Measurements from ENCODE around the gene FUT2.

Gene FUT2

DNA sequence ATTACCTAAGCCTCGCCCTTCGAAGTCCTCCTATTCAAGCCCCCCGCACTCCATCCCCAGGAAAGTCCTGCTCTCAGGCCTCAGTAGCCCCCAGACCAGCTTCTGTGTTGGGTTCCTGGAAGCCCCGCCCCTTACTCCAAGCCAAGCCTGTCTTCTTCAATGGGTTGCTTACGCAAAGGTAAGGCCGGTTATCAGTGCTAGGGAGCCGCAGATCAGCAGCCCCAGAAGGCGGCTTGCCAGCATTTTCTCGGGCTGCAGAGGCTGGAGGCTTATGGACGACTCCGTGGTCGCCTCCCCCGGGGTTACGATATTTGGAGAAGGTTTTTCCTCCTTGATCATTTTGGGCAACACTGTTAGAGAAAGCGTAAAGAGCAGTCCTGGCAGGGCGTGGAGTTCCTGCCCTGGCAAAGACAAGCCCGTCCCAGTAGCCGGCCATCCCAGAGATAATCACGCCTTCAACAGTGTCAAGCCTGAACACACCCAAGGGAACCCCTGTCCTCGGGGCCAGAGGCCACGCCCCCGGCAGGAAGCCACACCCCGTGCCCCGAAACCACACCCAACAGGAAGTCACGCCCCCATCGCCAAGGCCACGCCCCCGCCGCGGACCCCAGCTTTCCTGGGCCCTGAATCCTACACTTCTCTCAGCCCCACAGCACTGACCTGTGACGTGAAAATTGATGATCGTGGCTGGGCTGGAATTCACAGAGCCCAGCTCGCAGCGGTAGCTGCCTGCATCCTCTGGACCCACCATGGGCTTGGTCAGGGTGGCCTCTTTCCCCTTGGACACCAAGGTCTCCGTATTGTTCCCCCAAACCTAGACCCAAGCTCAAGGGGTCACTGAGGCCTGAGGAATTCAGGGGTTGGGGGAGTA lies 45.6 kb downstream of the FUT2 start:
- no peak overlapping the region for H3K4me3 ChIP-seq (ENCODE audit: low read depth, low read length, poor library complexity, severe bottlenecking)
- no peaks in the 10 kb centered on the region for H3K36me3 ChIP-seq (ENCODE audit: insufficient read depth, low read length)
- H2AFZ ChIP-seq (ENCODE audit: low read length), result no peak overlapping the region
- H4K20me1 ChIP-seq (ENCODE audit: insufficient read depth, low read length), result no peaks in the 10 kb centered on the region
- H3K4me1 ChIP-seq (ENCODE audit: insufficient read depth, low read length, severe bottlenecking), result peaks cover 3% of the 10 kb centered on the region
- H3K9ac ChIP-seq (ENCODE audit: low read length), result no peak overlapping the region
- H3F3A ChIP-seq (ENCODE audit: insufficient read depth, low read length), result no peaks in the 10 kb centered on the region
- H3K9me2 ChIP-seq (ENCODE audit: low read depth, low read length), result no peaks in the 10 kb centered on the region
- no peaks in the 10 kb centered on the region for H3K79me2 ChIP-seq (ENCODE audit: insufficient read depth, low read length)
- H3K4me2 ChIP-seq (ENCODE audit: low read length), result no peak overlapping the region
- TF ChIP-seq, protein P1, sequence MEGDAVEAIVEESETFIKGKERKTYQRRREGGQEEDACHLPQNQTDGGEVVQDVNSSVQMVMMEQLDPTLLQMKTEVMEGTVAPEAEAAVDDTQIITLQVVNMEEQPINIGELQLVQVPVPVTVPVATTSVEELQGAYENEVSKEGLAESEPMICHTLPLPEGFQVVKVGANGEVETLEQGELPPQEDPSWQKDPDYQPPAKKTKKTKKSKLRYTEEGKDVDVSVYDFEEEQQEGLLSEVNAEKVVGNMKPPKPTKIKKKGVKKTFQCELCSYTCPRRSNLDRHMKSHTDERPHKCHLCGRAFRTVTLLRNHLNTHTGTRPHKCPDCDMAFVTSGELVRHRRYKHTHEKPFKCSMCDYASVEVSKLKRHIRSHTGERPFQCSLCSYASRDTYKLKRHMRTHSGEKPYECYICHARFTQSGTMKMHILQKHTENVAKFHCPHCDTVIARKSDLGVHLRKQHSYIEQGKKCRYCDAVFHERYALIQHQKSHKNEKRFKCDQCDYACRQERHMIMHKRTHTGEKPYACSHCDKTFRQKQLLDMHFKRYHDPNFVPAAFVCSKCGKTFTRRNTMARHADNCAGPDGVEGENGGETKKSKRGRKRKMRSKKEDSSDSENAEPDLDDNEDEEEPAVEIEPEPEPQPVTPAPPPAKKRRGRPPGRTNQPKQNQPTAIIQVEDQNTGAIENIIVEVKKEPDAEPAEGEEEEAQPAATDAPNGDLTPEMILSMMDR (IDR thresholded peaks at IDR 0.05; ENCODE audit: low read length), result no peak
- TF ChIP-seq EZH2 (IDR thresholded peaks at IDR 0.05; ENCODE audit: borderline replicate concordance, low read length), result no peak
- H3K9me3 ChIP-seq (ENCODE audit: low read length), result no peaks in the 10 kb centered on the region
- H3K27ac ChIP-seq (ENCODE audit: low read depth, low read length, poor library complexity, severe bottlenecking), result no peak overlapping the region
- H3K27me3 ChIP-seq (ENCODE audit: insufficient read depth, low read length), result no peaks in the 10 kb centered on the region

GRCh38 chr19:48742096-48742495 lies 46.3 kb downstream of the FUT2 start:
- no peaks in the 10 kb centered on the region for H3K79me2 ChIP-seq (ENCODE audit: insufficient read depth, low read length)
- no peaks in the 10 kb centered on the region for H3K9me3 ChIP-seq (ENCODE audit: low read length)
- H3K4me3 ChIP-seq (ENCODE audit: low read depth, low read length, poor library complexity, severe bottlenecking), result no peak overlapping the region
- no peaks in the 10 kb centered on the region for H3K27me3 ChIP-seq (ENCODE audit: insufficient read depth, low read length)
- H3K9ac ChIP-seq (ENCODE audit: low read length), result no peak overlapping the region
- H2AFZ ChIP-seq (ENCODE audit: low read length), result no peak overlapping the region
- H3K27ac ChIP-seq (ENCODE audit: low read depth, low read length, poor library complexity, severe bottlenecking), result no peak overlapping the region
- no peaks in the 10 kb centered on the region for H4K20me1 ChIP-seq (ENCODE audit: insufficient read depth, low read length)
- no peaks in the 10 kb centered on the region for H3F3A ChIP-seq (ENCODE audit: insufficient read depth, low read length)
- no peak overlapping the region for H3K4me2 ChIP-seq (ENCODE audit: low read length)
- no peaks in the 10 kb centered on the region for H3K9me2 ChIP-seq (ENCODE audit: low read depth, low read length)
- peaks cover 8% of the 10 kb centered on the region for H3K4me1 ChIP-seq (ENCODE audit: insufficient read depth, low read length, severe bottlenecking)
- no peaks in the 10 kb centered on the region for H3K36me3 ChIP-seq (ENCODE audit: insufficient read depth, low read length)
- no peak for TF ChIP-seq EZH2 (IDR thresholded peaks at IDR 0.05; ENCODE audit: borderline replicate concordance, low read length)
- TF ChIP-seq, protein P1 (IDR thresholded peaks at IDR 0.05; ENCODE audit: low read length), result no peak

- H3K27me3 ChIP-seq (ENCODE audit: insufficient read depth, low read length), result 0 out of 2 replicates have a peak, but pooled peaks cover 4% of the 10 kb centered on the region
- no peak for TF ChIP-seq EZH2 (IDR thresholded peaks at IDR 0.05; ENCODE audit: borderline replicate concordance, low read length)
- no peaks in the 10 kb centered on the region for H3F3A ChIP-seq (ENCODE audit: insufficient read depth, low read length)
- H3K9me2 ChIP-seq (ENCODE audit: low read depth, low read length), result no peaks in the 10 kb centered on the region
- H3K27ac ChIP-seq (ENCODE audit: low read depth, low read length, poor library complexity, severe bottlenecking), result no peak overlapping the region
- H3K4me1 ChIP-seq (ENCODE audit: insufficient read depth, low read length, severe bottlenecking), result peaks cover 8% of the 10 kb centered on the region
- H3K4me3 ChIP-seq (ENCODE audit: low read depth, low read length, poor library complexity, severe bottlenecking), result no peak overlapping the region
- H3K4me2 ChIP-seq (ENCODE audit: low read length), result no peak overlapping the region
- H3K9ac ChIP-seq (ENCODE audit: low read length), result no peak overlapping the region
- H3K9me3 ChIP-seq (ENCODE audit: low read length), result no peaks in the 10 kb centered on the region
- H3K79me2 ChIP-seq (ENCODE audit: insufficient read depth, low read length), result no peaks in the 10 kb centered on the region
- no peaks in the 10 kb centered on the region for H4K20me1 ChIP-seq (ENCODE audit: insufficient read depth, low read length)
- no peaks in the 10 kb centered on the region for H3K36me3 ChIP-seq (ENCODE audit: insufficient read depth, low read length)
- no peak overlapping the region for H2AFZ ChIP-seq (ENCODE audit: low read length)
Measured at GRCh38 chr19:48745208-48745995, 49.6 kb downstream of the FUT2 start.

All from OCI-LY1 (cell line).